Left lung (tissue), 10 donors: ENCODE results near the gene CPN2. TPM values are rescaled to one million over a fixed set of nuclear protein-coding genes. Genes with fewer than 3 reads are reported as not detected.

Experiments used
- ATAC-seq: fragments of 200-7000 bp; cut with Tn5 transposase; one replicate; pipeline ENCODE4 v1.9.1; 2020; ENCODE audit warnings: moderate library complexity
- DNase-seq, 4 donors: peaks; one replicate each; pipeline ENCODE4 v3.0.0-alpha.2; 2013 to 2020
- H3K27ac ChIP-seq, 2 donors: fragments of 200-600 bp; sonication (generic) in 1 of 2; one replicate each; pipeline versions ENCODE4 v1.5.0 to v1.8.0; 2020 to 2021
- H3K27me3 ChIP-seq, 2 donors: fragments of 200-600 bp; sonication (generic) in 1 of 2; one replicate each; pipeline versions ENCODE4 v1.5.0 to v1.8.0; 2020 to 2021
- H3K36me3 ChIP-seq, 2 donors: fragments of 200-600 bp; sonication (generic) in 1 of 2; one replicate each; pipeline versions ENCODE4 v1.5.0 to v1.8.0; 2020 to 2021
- H3K4me1 ChIP-seq, 2 donors: fragments of 200-600 bp; one replicate each; pipeline ENCODE4 v1.8.0; 2021
- H3K4me3 ChIP-seq, 2 donors: fragments of 200-600 bp; sonication (generic) in 1 of 2; one replicate each; pipeline versions ENCODE4 v1.5.0 to v1.8.0; 2020 to 2021; ENCODE audit warnings: mild to moderate bottlenecking in 1 of 2
- H3K9me3 ChIP-seq, 2 donors: fragments of 200-600 bp; sonication (generic) in 1 of 2; one replicate each; pipeline versions ENCODE4 v1.5.0 to v1.8.0; 2020 to 2021
- intact Hi-C, 2 donors: fragments of 100-400 bp; cut with DNase I; formaldehyde crosslinking; loops; one replicate each; pipeline versions ENCODE4 v1.11.2 to v1.14.2; 2022
- polyA plus RNA-seq, 6 donors: library from polyadenylated mRNA; unstranded; fragments of 120-200 nt; gene quantifications; one replicate each; pipeline ENCODE4 v1.2.1, GENCODE V29; 2013; ENCODE audit not compliant: insufficient read length in 6 of 6
- total RNA-seq, 2 donors: library from RNA; stranded (reverse); fragmentation: NEBNext Ultra II Directional; extraction: Animal tissue kit (Norgen Biotek cat#: 25700); gene quantifications; one replicate each; pipeline ENCODE4 v1.2.1, GENCODE V29; 2021
- TF ChIP-seq, protein P1 (sequence below), 2 donors: fragments of 200-600 bp; sonication (generic) in 1 of 2; IDR thresholded peaks; one replicate each; pipeline versions ENCODE4 v1.5.0 to v1.8.0; 2021; ENCODE audit warnings: antibody characterized with exemption in 2 of 2
- donor health status: DM: no; HTN: yes; CAD: no.
- donor health status: DM: no; HTN: no; CAD: no.

Gene CPN2
- total and polyA plus RNA-seq, 8 donors: not detected

DNA sequence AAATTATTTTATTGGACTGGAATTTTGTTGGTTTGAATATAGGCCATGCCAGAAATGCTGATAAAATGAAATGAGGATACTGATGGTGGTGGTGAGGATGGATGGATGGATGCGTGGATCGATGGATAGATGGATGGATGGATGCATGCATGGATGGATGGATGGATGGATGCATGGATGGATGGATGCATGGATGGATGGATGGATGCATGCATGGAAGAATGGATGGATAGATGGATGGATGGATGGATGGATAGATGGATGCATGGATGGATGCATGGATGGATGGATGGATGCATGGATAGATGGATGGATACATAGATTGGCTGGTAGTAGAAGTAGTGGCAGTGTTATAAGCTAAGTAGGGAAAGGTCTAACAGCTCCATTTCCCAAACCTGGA lies 40.1 kb downstream of the CPN2 start:
- DNase-seq: no peak
- H3K27ac ChIP-seq: no peak overlapping the region

DNA sequence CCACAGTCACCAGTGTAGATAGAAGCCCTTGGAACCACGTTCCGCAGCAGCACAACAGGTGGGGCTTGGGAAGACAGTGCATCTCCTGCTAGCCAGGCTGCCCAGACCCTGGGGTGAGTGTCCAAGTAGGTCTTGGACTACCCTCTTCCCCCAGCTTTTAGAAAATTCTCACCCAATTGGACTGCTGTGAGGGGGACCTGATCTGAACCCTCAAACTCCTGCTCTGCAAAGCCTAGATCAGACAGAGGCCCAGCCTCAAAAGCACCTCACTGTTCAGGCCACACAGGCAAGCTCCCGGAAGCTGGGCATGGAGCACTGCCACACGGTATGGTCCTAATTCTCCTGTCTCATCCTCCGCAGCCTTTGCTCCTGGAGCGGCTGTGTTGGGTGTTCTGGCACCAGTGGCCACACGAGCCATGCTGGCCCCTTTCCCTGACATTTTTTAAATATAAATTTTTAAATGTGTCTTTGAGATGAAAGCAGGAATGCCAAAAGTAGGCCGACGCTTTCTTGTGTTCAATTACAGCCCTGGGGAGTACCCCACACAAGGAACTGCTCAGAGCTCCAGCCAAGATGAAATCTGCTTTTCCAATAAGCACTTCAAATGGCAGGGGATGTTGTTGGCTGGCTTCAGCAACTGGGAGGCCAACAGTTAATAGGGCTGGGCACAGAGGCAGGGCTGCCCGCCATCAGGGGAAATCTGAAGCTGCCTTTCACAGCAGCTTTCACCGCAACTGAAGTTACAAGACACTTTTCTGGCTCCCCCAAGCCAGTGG lies 40.9 kb downstream of the CPN2 start:
- Histone ChIP-seq H3K4me1 (peaks cover 3 to 17% of the 10 kb centered on the region in 2 donors), H3K27me3 (peaks cover 0 to 59% of the 10 kb centered on the region in 2 donors)

More for the DNA sequence above, 40.1 kb downstream of the CPN2 start:
- Histone ChIP-seq H3K4me3 (no peak overlapping the region), H3K9me3 (no peaks in the 10 kb centered on the region), H3K27me3 (peaks cover 0 to 60% of the 10 kb centered on the region in 2 donors), H3K4me1 (peaks cover 6 to 23% of the 10 kb centered on the region in 2 donors), H3K36me3 (no peaks in the 10 kb centered on the region)
- no peak for ATAC-seq
- TF ChIP-seq, protein P1, sequence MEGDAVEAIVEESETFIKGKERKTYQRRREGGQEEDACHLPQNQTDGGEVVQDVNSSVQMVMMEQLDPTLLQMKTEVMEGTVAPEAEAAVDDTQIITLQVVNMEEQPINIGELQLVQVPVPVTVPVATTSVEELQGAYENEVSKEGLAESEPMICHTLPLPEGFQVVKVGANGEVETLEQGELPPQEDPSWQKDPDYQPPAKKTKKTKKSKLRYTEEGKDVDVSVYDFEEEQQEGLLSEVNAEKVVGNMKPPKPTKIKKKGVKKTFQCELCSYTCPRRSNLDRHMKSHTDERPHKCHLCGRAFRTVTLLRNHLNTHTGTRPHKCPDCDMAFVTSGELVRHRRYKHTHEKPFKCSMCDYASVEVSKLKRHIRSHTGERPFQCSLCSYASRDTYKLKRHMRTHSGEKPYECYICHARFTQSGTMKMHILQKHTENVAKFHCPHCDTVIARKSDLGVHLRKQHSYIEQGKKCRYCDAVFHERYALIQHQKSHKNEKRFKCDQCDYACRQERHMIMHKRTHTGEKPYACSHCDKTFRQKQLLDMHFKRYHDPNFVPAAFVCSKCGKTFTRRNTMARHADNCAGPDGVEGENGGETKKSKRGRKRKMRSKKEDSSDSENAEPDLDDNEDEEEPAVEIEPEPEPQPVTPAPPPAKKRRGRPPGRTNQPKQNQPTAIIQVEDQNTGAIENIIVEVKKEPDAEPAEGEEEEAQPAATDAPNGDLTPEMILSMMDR (IDR thresholded peaks at IDR 0.05): no peak
- intact Hi-C loops: loop anchor here in 1 of 2 donors (5.0 to 10.0 kb wide), 2 partner anchors 174 to 646 kb away; partner anchors contain the start of gene HES1

DNA sequence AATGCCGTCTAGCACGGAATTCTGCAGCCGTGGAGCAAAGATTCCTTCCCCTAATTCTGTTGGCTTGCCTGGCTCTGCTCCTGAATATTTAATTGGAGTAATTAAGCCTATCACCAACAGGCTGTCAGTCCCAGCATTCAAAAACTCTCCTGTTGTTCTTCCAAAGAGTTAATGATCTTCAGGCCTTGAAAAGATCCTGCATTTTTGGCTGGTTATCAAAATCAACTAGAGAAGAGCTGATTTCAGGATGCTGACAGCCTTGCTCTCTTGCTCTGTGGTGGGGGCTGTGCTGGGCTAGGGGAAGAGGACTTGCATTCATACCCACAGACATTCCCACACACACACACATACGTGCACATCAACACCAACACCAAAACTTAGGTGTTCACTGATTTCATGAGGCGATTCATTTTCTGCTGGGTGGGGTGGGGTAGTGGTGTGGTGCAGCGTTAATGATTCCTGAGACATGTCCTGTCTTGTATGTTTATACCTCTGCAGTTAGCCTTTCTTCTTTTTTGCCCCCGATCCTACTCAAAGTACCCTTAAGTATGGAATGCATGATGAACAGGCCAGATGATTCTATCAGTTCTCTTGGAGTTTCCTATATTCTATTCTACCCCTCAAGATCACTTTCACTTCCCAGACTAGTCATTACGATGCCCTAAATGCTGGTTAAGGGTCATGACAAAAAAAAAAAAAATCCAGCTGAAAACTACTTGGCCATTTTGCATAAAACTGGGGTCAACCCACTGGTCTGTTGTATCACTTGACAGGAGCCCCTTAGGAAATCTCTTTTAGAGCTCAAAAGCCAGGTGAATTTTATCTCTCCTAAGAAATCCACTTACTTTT lies 42.3 kb downstream of the CPN2 start:
- intact Hi-C loops: no loop called here
- DNase-seq (no peak), ATAC-seq (no peak)
- Histone ChIP-seq H3K9me3 (no peaks in the 10 kb centered on the region), H3K4me1 (peaks cover 3 to 12% of the 10 kb centered on the region in 2 donors), H3K27me3 (peaks cover 0 to 45% of the 10 kb centered on the region in 2 donors), H3K27ac (no peak overlapping the region), H3K36me3 (no peaks in the 10 kb centered on the region), H3K4me3 (no peak overlapping the region)
- TF ChIP-seq, protein P1 (IDR thresholded peaks at IDR 0.05): no peak

More for the DNA sequence above, 40.9 kb downstream of the CPN2 start:
- DNase-seq (no peak), ATAC-seq (no peak)
- Histone ChIP-seq H3K36me3 (no peaks in the 10 kb centered on the region), H3K9me3 (no peaks in the 10 kb centered on the region), H3K27ac (no peak overlapping the region), H3K4me3 (no peak overlapping the region)
- intact Hi-C loops: loop anchor here in 1 of 2 donors (5.0 to 10.0 kb wide), 2 partner anchors 173 to 645 kb away; partner anchors contain the start of gene HES1
- TF ChIP-seq, protein P1 (IDR thresholded peaks at IDR 0.05): no peak

DNA sequence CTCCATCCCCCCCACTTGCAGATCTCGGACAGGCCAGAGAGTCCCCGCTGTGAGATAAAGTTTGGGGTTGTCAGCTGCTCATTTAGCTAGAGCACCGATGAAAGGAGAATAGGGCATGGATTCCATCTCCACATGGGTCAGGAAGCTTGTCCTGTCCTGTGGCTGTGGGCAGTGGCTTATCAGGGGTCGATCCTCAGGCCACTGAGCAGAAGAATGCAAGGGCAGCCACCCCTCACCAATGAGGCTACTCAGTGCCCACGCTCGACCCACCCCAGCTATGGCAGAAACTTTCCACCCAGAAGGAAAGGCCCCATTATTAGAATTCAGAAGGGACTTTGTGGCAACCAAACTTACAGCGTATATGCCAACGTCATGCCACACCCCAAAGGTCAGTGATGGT lies 43.3 kb downstream of the CPN2 start:
- H3K36me3 ChIP-seq: no peaks in the 10 kb centered on the region
- H3K4me3 ChIP-seq: no peak overlapping the region
- no peak for DNase-seq
- ATAC-seq: no peak
- no peak overlapping the region for H3K27ac ChIP-seq
- no peaks in the 10 kb centered on the region for H3K9me3 ChIP-seq
- H3K27me3 ChIP-seq: peaks cover 0 to 37% of the 10 kb centered on the region in 2 donors
- intact Hi-C loops: no loop called here
- peaks cover 3 to 12% of the 10 kb centered on the region in 2 donors for H3K4me1 ChIP-seq
- TF ChIP-seq, protein P1 (IDR thresholded peaks at IDR 0.05): no peak
